NCI-H2081 (cell line): ENCODE results near the gene CNDP2.
"Not testable (repeated sequence)": the region's sequence is repeated elsewhere in the genome, so short reads cannot be mapped to it uniquely, and the experiment has no call there.

Experiments used
- DNase-seq, 2 experiments: peaks; one replicate each; lab custom pipeline; 2025; lab: John Stamatoyannopoulos, UW

CNDP2 gene

GRCh38 chr18:74518456-74519295, 22.5 kb downstream of the CNDP2 start:
- DNase-seq, result no peak

GRCh38 chr18:74519320-74520095, 23.3 kb downstream of the CNDP2 start:
- DNase-seq, result no peak

- DNase-seq, result no peak
Measured at GRCh38 chr18:74520096-74520833, 24.1 kb downstream of the CNDP2 start.

GRCh38 chr18:74521068-74521725, 25.0 kb downstream of the CNDP2 start:
- DNase-seq, result no peak

- DNase-seq, result no peak
Measured at GRCh38 chr18:74522635-74523548, 26.7 kb downstream of the CNDP2 start.

- peak in 1 of 2 experiments; percentile 32 for DNase-seq
Measured at GRCh38 chr18:74524097-74524496, 27.9 kb downstream of the CNDP2 start.

- not testable (repeated sequence) for DNase-seq
Measured at GRCh38 chr18:74524915-74525314, 28.8 kb downstream of the CNDP2 start.

GRCh38 chr18:74525741-74526140, 29.6 kb downstream of the CNDP2 start:
- DNase-seq, result no peak

- DNase-seq, result no peak
Measured at GRCh38 chr18:74526488-74526887, 30.3 kb downstream of the CNDP2 start.

GRCh38 chr18:74528478-74528877, 32.3 kb downstream of the CNDP2 start:
- DNase-seq, result no peak

- no peak for DNase-seq
Measured at GRCh38 chr18:74528913-74529312, 32.8 kb downstream of the CNDP2 start.

GRCh38 chr18:74529378-74529777, 33.2 kb downstream of the CNDP2 start:
- no peak for DNase-seq

- DNase-seq, result no peak
Measured at GRCh38 chr18:74529811-74530583, 33.8 kb downstream of the CNDP2 start.

- no peak for DNase-seq
Measured at GRCh38 chr18:74530584-74530862, 34.4 kb downstream of the CNDP2 start.

- DNase-seq, result no peak
Measured at GRCh38 chr18:74531043-74531442, 34.9 kb downstream of the CNDP2 start.

GRCh38 chr18:74532511-74533025, 36.4 kb downstream of the CNDP2 start:
- no peak for DNase-seq

GRCh38 chr18:74533666-74534065, 37.5 kb downstream of the CNDP2 start:
- DNase-seq, result no peak

- no peak for DNase-seq
Measured at GRCh38 chr18:74534150-74534969, 38.2 kb downstream of the CNDP2 start, which contains the start of gene CNDP1. TSS of gene CNDP1 (plus strand) at chr18:74534500. CDS start at chr18:74534668, 168 bp downstream.
